Measurements from ENCODE around the gene PAPSS1. TPM values are rescaled to one million over a fixed set of nuclear protein-coding genes. Genes with fewer than 3 reads are reported as not detected.

The PAPSS1 gene
- 10 to 100 TPM; 23.3 to 23.8 TPM for total RNA-seq
- long read RNA-seq, transcript PAPSS1-201 (12 exons, 2,731 nt) = major isoform, 32 of 40 reads
- long read RNA-seq, partial matches to known transcripts = 5 of 40 reads
- long read RNA-seq, other reads (novel, unspliced or antisense) = 3 of 40 reads

GRCh38 chr4:107719922-107720722, at the start of gene PAPSS1:
TSS of gene PAPSS1 (minus strand) at chr4:107720234. CDS start at chr4:107720179, 55 bp downstream.
- ATAC-seq (peak; percentile 93), DNase-seq (peak; percentile 98 to 99)
- intact Hi-C loops (cut with DNase I, micrococcal nuclease) = no loop called here

DNA sequence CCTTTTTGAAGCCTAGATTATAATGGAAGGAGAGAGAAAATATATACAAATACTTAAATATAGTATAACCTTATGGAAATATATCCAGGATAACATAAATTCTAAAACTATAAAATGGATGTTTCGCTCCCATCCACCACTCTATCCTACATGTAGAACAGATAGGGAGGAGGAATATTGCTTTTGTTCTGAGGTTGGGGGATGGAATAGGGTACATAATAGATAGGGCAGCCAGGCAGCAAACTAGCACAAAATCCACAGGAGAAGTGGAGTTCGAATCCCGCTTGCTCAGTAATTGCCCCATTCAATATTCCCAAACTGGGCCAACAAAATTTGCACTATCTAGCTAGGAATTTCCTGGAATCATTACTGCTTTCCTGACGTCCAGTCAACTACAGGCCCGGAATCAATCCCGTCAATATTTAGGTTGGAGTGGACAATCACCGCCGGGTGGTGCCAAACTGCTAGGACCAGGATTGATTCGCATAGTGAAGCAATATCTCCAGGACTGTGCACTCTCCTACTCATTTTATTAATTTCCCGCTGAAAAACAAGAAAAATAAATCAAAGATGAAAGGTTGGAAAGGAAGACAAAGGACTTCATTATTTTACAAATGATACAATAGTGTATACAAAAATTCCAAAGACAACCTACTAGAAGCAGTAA, 40.4 kb upstream of the PAPSS1 start:
- intact Hi-C loops (cut with DNase I, micrococcal nuclease) = loop anchor here (2.0 to 10.0 kb wide), 2 partner anchors 152 to 154 kb away; no protein-coding TSS in a partner anchor
- ATAC-seq (peak; percentile 96), DNase-seq (peak; percentile 50 to 67)

DNA sequence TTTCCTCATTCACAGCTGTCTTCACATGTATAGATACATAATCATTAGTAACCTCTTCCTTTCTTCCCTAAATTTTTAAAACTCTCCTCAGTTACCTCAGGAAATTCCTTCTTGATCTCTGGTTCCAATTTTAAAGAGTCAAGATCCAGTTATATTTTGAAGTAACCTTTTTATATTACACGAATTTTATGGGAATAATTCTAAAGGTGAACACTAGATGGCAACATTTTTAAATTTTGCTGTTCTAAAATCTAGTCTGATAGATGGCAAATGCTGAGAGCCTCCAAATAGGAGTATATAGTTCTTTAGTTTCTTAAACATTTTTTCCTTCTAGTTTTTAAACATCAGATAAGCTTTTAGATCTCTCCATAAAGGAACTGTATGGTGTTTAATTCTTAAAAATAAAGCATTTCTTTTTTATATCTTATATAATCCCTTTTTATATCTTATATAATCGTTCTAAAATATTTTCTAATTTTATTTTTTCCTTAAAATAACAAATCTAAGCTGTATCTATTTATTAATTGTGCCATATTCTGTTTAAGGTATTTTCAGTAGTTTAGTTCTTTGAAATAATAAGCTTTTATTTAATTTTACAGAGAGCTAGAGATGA, 37.9 kb upstream of the PAPSS1 start:
- ATAC-seq (no peak), DNase-seq (no peak)
- intact Hi-C loops (cut with DNase I, micrococcal nuclease) = no loop called here

DNA sequence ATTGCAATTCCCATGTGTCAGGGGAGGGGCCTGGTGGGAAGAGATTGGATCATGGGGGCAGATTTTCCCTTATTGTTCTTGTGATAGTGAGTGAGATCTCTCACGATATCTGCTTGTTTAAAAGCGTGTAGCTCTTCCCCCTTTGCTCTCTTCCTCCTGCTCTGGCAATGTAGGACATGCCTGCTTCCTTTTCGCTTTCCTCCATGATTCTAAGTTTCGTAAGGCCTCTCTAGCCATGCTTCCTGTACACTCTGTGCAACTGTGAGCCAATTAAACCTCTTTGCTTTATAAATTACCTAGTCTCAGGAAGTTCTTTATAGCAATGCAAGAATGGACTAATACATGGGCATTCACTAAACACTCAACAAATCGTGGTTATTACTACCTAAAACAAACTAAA, 37.2 kb upstream of the PAPSS1 start:
- intact Hi-C loops (cut with DNase I, micrococcal nuclease) = no loop called here
- ATAC-seq (no peak), DNase-seq (no peak)

GRCh38 chr4:107755841-107756356, 35.9 kb upstream of the PAPSS1 start:
- DNase-seq (no peak), ATAC-seq (no peak)
- intact Hi-C loops (cut with DNase I, micrococcal nuclease) = no loop called here

GRCh38 chr4:107751670-107752069, 31.6 kb upstream of the PAPSS1 start:
- ATAC-seq (no peak), DNase-seq (no peak)
- intact Hi-C loops (cut with DNase I, micrococcal nuclease) = no loop called here

DNA sequence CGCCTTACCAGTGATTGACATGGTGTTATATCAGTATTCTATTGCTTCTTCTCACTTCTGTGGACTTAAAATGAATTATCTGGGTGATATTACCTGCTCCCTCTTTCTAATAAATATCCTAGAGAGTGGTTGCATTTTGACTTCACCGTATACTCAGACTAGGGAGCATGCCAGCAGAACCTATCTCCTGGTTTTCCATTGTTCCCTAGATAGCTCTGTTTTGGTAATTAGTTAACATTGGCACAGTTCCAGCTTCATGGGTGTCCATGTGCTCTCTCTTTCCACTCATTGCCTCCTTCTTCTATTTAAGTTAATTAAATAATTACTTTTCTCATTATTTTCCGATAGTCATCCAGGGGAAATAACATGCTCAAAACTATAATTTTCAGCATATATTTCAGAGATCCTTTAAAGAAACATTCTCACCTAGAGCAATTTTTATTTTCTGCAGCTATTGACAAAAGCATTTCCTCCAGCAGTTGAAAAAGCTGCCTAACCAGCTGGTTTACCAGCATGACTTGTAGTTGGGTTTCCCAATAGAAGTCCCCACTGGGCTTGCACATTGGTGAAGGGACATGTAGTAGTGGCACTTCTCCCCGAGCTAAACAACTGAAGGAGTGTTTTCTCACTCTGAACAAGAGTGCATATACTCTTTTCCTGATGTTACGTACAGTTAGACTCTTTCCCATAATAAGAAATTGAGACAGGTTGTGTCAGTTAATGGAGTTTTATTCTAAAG, 27.9 kb upstream of the PAPSS1 start:
- DNase-seq (no peak), ATAC-seq (no peak)
- intact Hi-C loops (cut with DNase I, micrococcal nuclease) = no loop called here

DNA sequence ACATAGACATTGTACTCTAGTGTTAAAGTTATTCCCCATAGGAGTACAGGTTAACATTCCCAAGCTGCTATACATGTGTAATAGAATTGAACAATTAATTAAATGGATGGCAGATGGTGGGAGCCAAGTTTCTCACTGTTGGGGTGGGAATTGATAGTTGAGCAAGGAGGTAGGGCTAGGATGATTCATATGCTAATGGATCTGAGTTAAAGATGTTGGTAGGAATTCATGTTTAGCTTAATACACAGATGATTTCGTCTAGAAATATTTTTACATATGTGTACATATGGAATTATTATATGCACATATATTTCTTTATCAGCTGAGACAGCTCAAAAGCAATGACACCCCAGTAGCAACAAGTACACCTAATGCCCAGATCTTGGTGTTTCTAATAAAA, 26.1 kb upstream of the PAPSS1 start:
- DNase-seq (no peak), ATAC-seq (no peak)
- intact Hi-C loops (cut with DNase I, micrococcal nuclease) = no loop called here

DNA sequence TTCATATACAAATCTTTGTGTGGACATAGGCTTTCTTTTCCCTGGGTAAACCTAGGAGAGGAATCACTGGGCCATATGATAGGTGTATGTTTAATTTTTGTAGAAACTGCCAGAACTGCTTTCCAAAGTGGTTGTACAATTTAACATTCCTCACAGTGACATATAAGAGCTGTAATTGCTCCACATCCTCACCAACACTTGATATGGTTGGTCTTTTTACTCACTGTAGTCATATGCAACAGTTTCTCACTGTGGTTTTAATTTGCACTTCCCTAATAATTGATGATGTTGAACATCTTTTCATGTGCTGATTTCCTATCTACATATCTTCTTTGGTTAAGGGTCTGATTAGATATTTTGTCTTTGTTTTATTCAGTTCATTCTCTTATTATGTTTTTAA, 24.5 kb upstream of the PAPSS1 start:
- DNase-seq = no peak
- intact Hi-C loops (cut with DNase I, micrococcal nuclease) = no loop called here
- ATAC-seq = no peak

DNA sequence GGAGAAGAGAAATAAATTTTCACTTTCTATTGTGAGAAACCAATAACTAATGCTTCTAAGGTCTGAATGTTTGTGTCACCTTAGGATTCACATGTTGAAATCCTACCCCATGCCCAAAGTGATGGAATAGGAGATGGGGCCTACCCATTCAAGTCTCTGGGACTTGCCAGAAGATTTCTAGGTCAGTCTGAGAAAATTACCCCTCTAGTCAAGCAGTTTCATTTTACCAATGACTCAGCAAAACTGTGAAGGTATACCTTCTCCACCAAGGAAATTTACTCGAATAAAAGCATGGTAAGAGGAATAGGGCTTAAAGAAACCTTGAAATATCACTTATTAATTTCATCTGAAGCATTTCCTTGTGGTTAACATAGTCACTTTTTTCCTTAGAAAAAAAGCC, 23.5 kb upstream of the PAPSS1 start:
- ATAC-seq (no peak), DNase-seq (no peak)
- intact Hi-C loops (cut with DNase I, micrococcal nuclease) = no loop called here

GRCh38 chr4:107742791-107743190, 22.8 kb upstream of the PAPSS1 start:
- intact Hi-C loops (cut with DNase I, micrococcal nuclease) = no loop called here
- no peak for ATAC-seq
- no peak for DNase-seq

DNA sequence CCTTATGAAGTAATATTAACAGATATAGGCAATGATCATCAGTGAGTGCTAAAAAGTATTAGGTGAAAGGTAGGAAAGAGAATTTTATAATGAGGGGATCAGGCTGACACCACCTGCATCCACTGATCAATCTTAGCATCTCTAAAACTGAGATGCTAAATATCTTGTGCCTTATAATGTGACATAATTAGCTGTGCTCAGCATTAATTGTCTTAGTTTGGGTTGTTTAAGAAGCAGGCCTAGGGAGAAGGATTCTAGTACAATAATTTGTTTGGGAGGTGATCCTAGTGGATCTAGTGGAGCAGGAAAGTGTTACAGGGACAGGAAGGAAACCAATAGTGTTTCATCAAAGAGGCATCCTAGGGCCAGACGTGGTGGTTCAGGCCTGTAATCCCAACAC, 22.2 kb upstream of the PAPSS1 start:
- intact Hi-C loops (cut with DNase I, micrococcal nuclease) = no loop called here
- ATAC-seq = no peak
- no peak for DNase-seq

- no peak for ATAC-seq
- DNase-seq = peak; percentile 18 to 34
- intact Hi-C loops (cut with DNase I, micrococcal nuclease) = no loop called here
Observed at GRCh38 chr4:107740950-107741701, 21.1 kb upstream of the PAPSS1 start.

DNA sequence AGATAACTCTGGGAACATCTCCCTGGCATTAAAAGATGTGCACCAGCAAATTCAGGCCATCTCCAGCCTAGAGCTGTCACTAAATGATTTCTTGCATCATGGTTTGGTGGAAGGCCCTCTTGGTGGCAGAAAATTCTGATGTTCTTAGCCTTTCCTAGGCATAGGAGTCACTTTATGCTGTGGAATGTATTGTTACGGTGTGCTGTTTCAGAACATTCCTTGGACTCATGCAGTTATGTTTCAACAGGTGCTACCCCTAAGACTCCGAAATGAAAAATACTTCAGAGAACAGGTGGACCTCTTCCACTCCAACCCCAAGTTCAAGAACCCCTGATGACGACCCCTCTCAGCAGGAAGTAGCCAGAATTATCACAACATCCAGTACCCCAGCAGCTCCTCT, 20.3 kb upstream of the PAPSS1 start:
- no peak for ATAC-seq
- DNase-seq = no peak
- intact Hi-C loops (cut with DNase I, micrococcal nuclease) = no loop called here

DNA sequence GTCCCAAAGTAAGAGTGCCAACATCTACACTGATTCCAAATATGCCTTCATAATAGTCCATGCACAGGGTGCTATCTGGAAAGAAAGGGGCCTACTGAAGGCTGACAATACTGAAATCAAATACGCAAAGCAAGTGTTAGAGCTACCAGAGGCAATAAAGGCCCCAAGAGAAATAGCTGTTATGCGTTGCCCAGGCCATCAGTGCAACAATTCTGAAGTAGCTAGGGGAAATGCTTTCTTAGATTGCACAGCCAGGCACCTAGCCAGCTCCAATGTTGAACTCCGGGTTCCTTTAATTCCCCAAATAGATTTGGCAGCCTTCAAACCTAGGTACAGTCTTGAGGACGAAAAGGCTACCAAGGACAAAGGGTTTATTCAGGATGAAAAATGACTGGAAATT, 17.4 kb upstream of the PAPSS1 start:
- no peak for DNase-seq
- intact Hi-C loops (cut with DNase I, micrococcal nuclease) = no loop called here
- ATAC-seq = no peak

GRCh38 chr4:107736924-107737448, 17.0 kb upstream of the PAPSS1 start:
- peak in 1 of 2 donors; percentile 16 for DNase-seq
- ATAC-seq = peak; percentile 35
- intact Hi-C loops (cut with DNase I, micrococcal nuclease) = no loop called here

DNA sequence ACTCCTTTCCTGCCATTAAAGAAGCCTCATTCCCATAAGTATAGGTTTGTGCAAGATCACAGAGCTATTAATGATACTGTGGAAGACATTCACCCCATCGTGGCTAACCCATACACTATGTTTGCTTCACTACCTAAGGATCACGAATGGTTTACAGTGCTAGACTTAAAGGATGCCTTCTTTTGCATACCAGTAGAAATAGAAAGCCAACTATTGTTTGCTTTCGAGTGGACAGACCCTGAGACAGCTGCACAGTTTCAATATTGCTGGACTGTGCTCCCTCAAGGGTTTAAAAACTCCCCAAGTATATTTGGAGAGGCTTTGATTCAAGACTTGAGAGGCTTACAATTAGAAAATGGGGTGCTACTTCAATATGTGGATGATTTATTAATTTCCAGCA, 16.0 kb upstream of the PAPSS1 start:
- DNase-seq (no peak), ATAC-seq (no peak)
- intact Hi-C loops (cut with DNase I, micrococcal nuclease) = no loop called here

- ATAC-seq = no peak
- DNase-seq = no peak
- intact Hi-C loops (cut with DNase I, micrococcal nuclease) = no loop called here
Observed at GRCh38 chr4:107734120-107734519, 14.1 kb upstream of the PAPSS1 start.
